Measurements from ENCODE around the gene TRAFD1. TPM values are rescaled to one million over a fixed set of nuclear protein-coding genes. Genes with fewer than 3 reads are reported as not detected.

TRAFD1 gene, protein sequence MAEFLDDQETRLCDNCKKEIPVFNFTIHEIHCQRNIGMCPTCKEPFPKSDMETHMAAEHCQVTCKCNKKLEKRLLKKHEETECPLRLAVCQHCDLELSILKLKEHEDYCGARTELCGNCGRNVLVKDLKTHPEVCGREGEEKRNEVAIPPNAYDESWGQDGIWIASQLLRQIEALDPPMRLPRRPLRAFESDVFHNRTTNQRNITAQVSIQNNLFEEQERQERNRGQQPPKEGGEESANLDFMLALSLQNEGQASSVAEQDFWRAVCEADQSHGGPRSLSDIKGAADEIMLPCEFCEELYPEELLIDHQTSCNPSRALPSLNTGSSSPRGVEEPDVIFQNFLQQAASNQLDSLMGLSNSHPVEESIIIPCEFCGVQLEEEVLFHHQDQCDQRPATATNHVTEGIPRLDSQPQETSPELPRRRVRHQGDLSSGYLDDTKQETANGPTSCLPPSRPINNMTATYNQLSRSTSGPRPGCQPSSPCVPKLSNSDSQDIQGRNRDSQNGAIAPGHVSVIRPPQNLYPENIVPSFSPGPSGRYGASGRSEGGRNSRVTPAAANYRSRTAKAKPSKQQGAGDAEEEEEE
- total RNA-seq (2022), result 38.8 and 40.7 TPM in 2 replicates
- percentile 78 among the genes with signal in this experiment for Bru-seq, nascent RNA
- BruChase-seq, experiment 1, labeled RNA remaining after a 6-hour chase, result percentile 70 among the genes with signal in this experiment
- percentile 78 among the genes with signal in this experiment for BruChase-seq, experiment 2, labeled RNA remaining after a 2-hour chase
- long read RNA-seq, transcript TRAFD1-202 (12 exons, 2,697 nt), result major isoform, 46 of 64 reads
- long read RNA-seq, partial matches to known transcripts, result 8 of 64 reads
- long read RNA-seq, other reads (novel, unspliced or antisense), result 9 of 64 reads

DNA sequence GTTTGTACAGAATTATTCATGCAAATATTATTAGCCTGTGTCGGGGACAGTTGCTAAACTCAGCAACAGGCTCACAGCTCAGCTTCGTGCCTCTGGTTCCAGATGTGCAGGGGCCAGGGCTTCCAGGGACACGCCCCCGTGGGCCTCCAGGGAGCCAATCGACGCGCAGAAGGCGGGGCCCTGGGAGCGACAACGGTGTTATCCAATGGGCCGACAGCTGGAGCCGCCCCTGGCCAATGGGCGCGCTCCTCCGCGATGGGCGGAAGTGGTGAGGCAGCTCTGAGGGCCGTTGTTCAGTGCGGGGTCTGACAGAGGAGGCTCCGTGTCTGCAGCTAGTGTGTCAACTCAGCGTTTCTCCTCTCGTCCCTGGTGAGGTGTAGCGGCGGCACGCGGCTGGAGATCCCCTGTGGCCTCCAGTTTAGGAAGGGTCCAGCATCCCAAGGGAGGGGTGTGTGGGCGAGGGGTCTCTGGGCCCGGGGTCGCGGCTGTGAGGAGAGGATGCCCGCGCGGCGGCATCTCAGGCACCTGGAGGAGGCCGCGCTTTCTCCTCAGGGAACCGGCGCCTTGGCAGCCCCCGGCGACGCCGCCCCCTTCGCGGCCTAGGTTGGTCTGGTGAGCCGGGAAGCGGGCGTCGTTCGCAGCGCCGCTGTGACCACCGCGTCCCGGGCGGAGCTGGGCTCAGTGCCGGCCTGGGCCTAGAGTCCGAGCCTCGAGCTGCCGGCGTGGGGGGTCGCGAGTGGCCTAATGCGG is at the start of gene TRAFD1:
TSS of gene TRAFD1 (plus strand) at position 311 of the 750 bp plus-strand sequence. CDS start 4,963 bp downstream, outside the sequence.
- intact Hi-C loops (cut with micrococcal nuclease; ENCODE audit: unreplicated experiment), result loop anchor here (5.0 kb wide), 1 partner anchor 627 kb away; no protein-coding TSS in a partner anchor
- TSS peak; percentile 40 for BruUV-seq (replicated peaks)
- Mint-ChIP-seq H3K36me3 (ENCODE audit: insufficient read depth, unreplicated experiment) (peaks cover 24% of the 10 kb centered on the region), H3K9me3 (ENCODE audit: low read depth, unreplicated experiment) (no peaks in the 10 kb centered on the region), H3K4me3 (ENCODE audit: low read depth, unreplicated experiment) (peak within 1 kb of the TSS; percentile 82), H3K27ac (ENCODE audit: unreplicated experiment) (peak within 1 kb of the TSS; percentile 80), H3K4me1 (ENCODE audit: low read depth, unreplicated experiment) (peaks cover 29% of the 10 kb centered on the region), H3K27me3 (ENCODE audit: unreplicated experiment) (no peaks in the 10 kb centered on the region)
- DNase-seq, result peak; percentile 99
- CTCF ChIA-PET, result interaction anchor here (1.0 to 1.7 kb wide), 3 partner anchors 9 to 17 kb away, joined by 3 to 6 read pairs (median 4); partner anchors contain the start of gene NAA25
- no peak for TF ChIP-seq CTCF (IDR thresholded peaks at IDR 0.05; ENCODE audit: unreplicated experiment)

- CTCF ChIA-PET, result no interaction called here
- BruUV-seq (replicated peaks), result no TSS peak
- H3K4me3 Mint-ChIP-seq (ENCODE audit: low read depth, unreplicated experiment), result no peak overlapping the region
- DNase-seq, result no peak
- H3K27me3 Mint-ChIP-seq (ENCODE audit: unreplicated experiment), result no peaks in the 10 kb centered on the region
- H3K27ac Mint-ChIP-seq (ENCODE audit: unreplicated experiment), result no peak overlapping the region
- H3K9me3 Mint-ChIP-seq (ENCODE audit: low read depth, unreplicated experiment), result no peaks in the 10 kb centered on the region
- intact Hi-C loops (cut with micrococcal nuclease; ENCODE audit: unreplicated experiment), result no loop called here
- peaks cover 65% of the 10 kb centered on the region for H3K36me3 Mint-ChIP-seq (ENCODE audit: insufficient read depth, unreplicated experiment)
- no peaks in the 10 kb centered on the region for H3K4me1 Mint-ChIP-seq (ENCODE audit: low read depth, unreplicated experiment)
- TF ChIP-seq CTCF (IDR thresholded peaks at IDR 0.05; ENCODE audit: unreplicated experiment), result no peak
Observed at GRCh38 chr12:112087055-112087850, 38.1 kb upstream of the TRAFD1 start.

DNA sequence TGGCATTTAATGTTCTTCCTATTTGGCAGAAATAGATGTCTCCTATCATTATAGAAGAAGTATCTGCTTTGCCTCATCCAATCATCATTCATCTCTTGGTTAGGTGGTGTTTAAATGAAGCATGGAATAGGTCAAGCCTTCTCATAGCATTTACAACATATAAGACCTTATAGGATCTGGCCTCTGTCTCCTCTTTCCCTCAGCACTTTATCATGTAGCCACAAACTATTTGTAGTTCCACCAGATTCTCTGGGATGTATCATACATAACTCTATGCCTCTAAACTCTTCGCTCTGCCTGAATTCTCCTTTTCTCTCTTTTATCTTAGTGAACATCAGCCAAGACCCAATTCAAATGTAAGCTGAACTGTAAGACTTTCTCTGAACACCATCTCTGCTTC is 37.5 kb upstream of the TRAFD1 start:
- H3K9me3 Mint-ChIP-seq (ENCODE audit: low read depth, unreplicated experiment), result no peaks in the 10 kb centered on the region
- no peak overlapping the region for H3K27ac Mint-ChIP-seq (ENCODE audit: unreplicated experiment)

More for the DNA sequence above, 37.5 kb upstream of the TRAFD1 start:
- Mint-ChIP-seq H3K27me3 (ENCODE audit: unreplicated experiment) (no peaks in the 10 kb centered on the region), H3K4me1 (ENCODE audit: low read depth, unreplicated experiment) (no peaks in the 10 kb centered on the region), H3K36me3 (ENCODE audit: insufficient read depth, unreplicated experiment) (peaks cover 67% of the 10 kb centered on the region), H3K4me3 (ENCODE audit: low read depth, unreplicated experiment) (no peak overlapping the region)
- no TSS peak for BruUV-seq (replicated peaks)
- intact Hi-C loops (cut with micrococcal nuclease; ENCODE audit: unreplicated experiment), result no loop called here
- CTCF ChIA-PET, result no interaction called here
- no peak for TF ChIP-seq CTCF (IDR thresholded peaks at IDR 0.05; ENCODE audit: unreplicated experiment)
- no peak for DNase-seq

All from Calu3 (cell line).